Panc1 (cell line): Measurements from ENCODE around the gene UBD. TPM values are rescaled to one million over a fixed set of nuclear protein-coding genes. Genes with fewer than 3 reads are reported as not detected.

Source experiments
- ATAC-seq: fragments of 200-7000 bp; cut with Tn5 transposase; 2 replicates; pipeline ENCODE4 v1.9.1; 2020; ENCODE audit warnings: mild to moderate bottlenecking, moderate library complexity
- BruUV-seq: library from RNA; stranded (reverse); fragments of 400-500 nt; replicated peaks from 2 replicates; lab custom pipeline; 2021; lab: Mats Ljungman, UMichigan
- CTCF ChIA-PET: fragments of 300-600 bp; sonication (Branson Sonifier 250); formaldehyde crosslinking; loops from one replicate; lab custom pipeline; 2022; ENCODE audit warnings: antibody characterized with exemption; lab: Charles Lee
- POLR2A ChIA-PET: fragments of 300-600 bp; sonication (Branson Sonifier 250); formaldehyde crosslinking; loops from one replicate; lab custom pipeline; 2022; ENCODE audit warnings: antibody characterized with exemption; lab: Charles Lee
- DNase-seq: peaks from one replicate; pipeline ENCODE4 v3.0.0-alpha.2; 2010; ENCODE audit warnings: low read depth, low spot score
- H3K27ac ChIP-seq: 2 replicates; pipeline ENCODE4 v1.5.1; 2011; ENCODE audit warnings: mild to moderate bottlenecking, low read length, inconsistent platforms
- H3K27me3 ChIP-seq: fragments of 200-500 bp; sonication (Bioruptor generic); 2 replicates; pipeline ENCODE4 v1.6.0; 2014; ENCODE audit warnings: low read length, inconsistent platforms; ENCODE audit not compliant: control insufficient read depth, insufficient read depth
- H3K36me3 ChIP-seq: fragments of 200-500 bp; sonication (Bioruptor generic); 2 replicates; pipeline ENCODE4 v1.5.1; 2014; ENCODE audit warnings: inconsistent platforms, mild to moderate bottlenecking, low read length, moderate library complexity; ENCODE audit not compliant: control insufficient read depth, insufficient read depth
- H3K4me1 ChIP-seq: 2 replicates; pipeline ENCODE4 v1.5.1; 2011; ENCODE audit warnings: inconsistent platforms, mild to moderate bottlenecking, low read length, moderate library complexity; ENCODE audit not compliant: control insufficient read depth, insufficient read depth
- H3K4me3 ChIP-seq, 2 experiments: 2 replicates each; pipeline ENCODE4 v1.5.1; 2011 to 2012; ENCODE audit warnings: low read depth in 2 of 2, low read length in 2 of 2, mild to moderate bottlenecking in 2 of 2, inconsistent platforms in 1 of 2, moderate library complexity in 1 of 2
- H3K9me3 ChIP-seq: fragments of 200-500 bp; sonication (Bioruptor generic); 2 replicates; pipeline ENCODE4 v1.5.1; 2014; ENCODE audit warnings: low read depth, mild to moderate bottlenecking, inconsistent platforms, low read length, moderate library complexity; ENCODE audit not compliant: control insufficient read depth, insufficient read depth
- CTCF ChIP-seq: fragments of 450-650 bp; IDR thresholded peaks from 2 replicates; pipeline ENCODE4 v1.5.1; 2017; ENCODE audit warnings: mild to moderate bottlenecking
- POLR2AphosphoS5 ChIP-seq: IDR thresholded peaks from 2 replicates; pipeline ENCODE4 v1.6.1; 2012; ENCODE audit warnings: mild to moderate bottlenecking, low read depth, low read length, moderate library complexity
- REST ChIP-seq, 2 experiments: IDR thresholded peaks; 2 replicates each; pipeline ENCODE4 v1.6.1; 2011 to 2012; ENCODE audit warnings: low read depth in 2 of 2, control low read depth in 1 of 2, low read length in 1 of 2, mild to moderate bottlenecking in 1 of 2, moderate library complexity in 1 of 2; ENCODE audit not compliant: insufficient read depth in 1 of 2
- SIN3A ChIP-seq: IDR thresholded peaks from 2 replicates; pipeline ENCODE4 v1.6.1; 2012; ENCODE audit warnings: low read depth, mild to moderate bottlenecking, low read length, moderate library complexity, borderline replicate concordance; ENCODE audit not compliant: insufficient read depth
- TCF7L2 ChIP-seq: IDR thresholded peaks from 2 replicates; pipeline ENCODE4 v1.6.1; 2011; ENCODE audit warnings: mild to moderate bottlenecking, low read depth, low read length, inconsistent platforms
- in situ Hi-C: cut with HindIII; loops from 2 replicates; pipeline ENCODE4 v1.10.0; 2016; ENCODE audit warnings: low sequenced_read_pairs, low pct_unique_long_range_greater_than_20kb
- intact Hi-C: fragments of 100-400 bp; cut with micrococcal nuclease; formaldehyde crosslinking; loops from one replicate; pipeline ENCODE4 v1.10.0; 2022; ENCODE audit not compliant: unreplicated experiment
- total RNA-seq: library from RNA; stranded (reverse); gene quantifications from one replicate; pipeline ENCODE4 v1.2.1, GENCODE V29; 2021; ENCODE audit not compliant: unreplicated experiment

UBD gene
- total RNA-seq, 1 experiment from 2014 or later: 0.54 TPM

DNA sequence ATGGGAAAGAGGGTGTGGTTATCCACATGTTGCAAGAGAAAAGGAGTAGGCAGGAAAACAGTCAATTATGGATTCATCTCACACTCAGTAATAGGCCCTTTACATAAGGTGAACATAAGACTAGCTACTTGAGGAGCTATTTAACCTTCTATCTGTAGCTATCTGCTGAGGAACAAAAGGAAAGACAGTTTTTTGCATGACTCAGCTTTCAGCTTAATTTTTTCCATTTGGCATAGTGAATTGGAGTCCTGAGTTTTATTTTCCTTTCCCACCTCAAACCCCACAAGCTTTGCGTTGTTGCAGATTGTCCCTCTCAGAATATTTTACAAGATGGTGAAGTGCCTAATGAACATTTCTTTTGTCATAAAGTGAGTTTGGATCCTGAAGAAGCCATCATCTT is 32.4 kb downstream of the UBD start:
- Histone ChIP-seq H3K36me3 (no peaks in the 10 kb centered on the region; the same call in 1 of the 2 replicates), H3K27me3 (no peaks in the 10 kb centered on the region), H3K27ac (no peak overlapping the region), H3K4me1 (no peaks in the 10 kb centered on the region), H3K4me3 (no peak overlapping the region), H3K9me3 (no peaks in the 10 kb centered on the region)
- in situ Hi-C loops (no loop called here), intact Hi-C loops (no loop called here)
- ChIA-PET CTCF (no interaction called here), POLR2A (no interaction called here)
- no TSS peak for BruUV-seq
- no peak for TF ChIP-seq SIN3A
- TF ChIP-seq POLR2AphosphoS5: no peak
- no peak for TF ChIP-seq REST (IDR thresholded peaks at IDR 0.05; ENCODE audit: insufficient read depth in 1 of 2, low read depth in 2 of 2, low read length in 1 of 2)
- no peak for TF ChIP-seq CTCF
- TF ChIP-seq TCF7L2: no peak
- DNase-seq: no peak
- no peak for ATAC-seq

GRCh38 chr6:29525311-29525639 is 34.3 kb downstream of the UBD start:
- CTCF ChIA-PET: no interaction called here
- H3K4me1 ChIP-seq: no peaks in the 10 kb centered on the region
- TF ChIP-seq SIN3A (no peak), CTCF (no peak), POLR2AphosphoS5 (no peak), TCF7L2 (no peak), REST (IDR thresholded peaks at IDR 0.05; ENCODE audit: insufficient read depth in 1 of 2, low read depth in 2 of 2, low read length in 1 of 2) (no peak)
- no peaks in the 10 kb centered on the region for H3K9me3 ChIP-seq
- no peaks in the 10 kb centered on the region; the same call in 1 of the 2 replicates for H3K36me3 ChIP-seq
- H3K27me3 ChIP-seq: no peaks in the 10 kb centered on the region
- intact Hi-C loops (no loop called here), in situ Hi-C loops (no loop called here)
- DNase-seq (no peak), ATAC-seq (no peak)
- POLR2A ChIA-PET: no interaction called here
- no peak overlapping the region for H3K4me3 ChIP-seq
- BruUV-seq: no TSS peak
- no peak overlapping the region for H3K27ac ChIP-seq
